ENCODE results near the gene FARP1.
"Not testable (repeated sequence)": the region's sequence is repeated elsewhere in the genome, so short reads cannot be mapped to it uniquely, and the experiment has no call there.

The FARP1 gene

DNA sequence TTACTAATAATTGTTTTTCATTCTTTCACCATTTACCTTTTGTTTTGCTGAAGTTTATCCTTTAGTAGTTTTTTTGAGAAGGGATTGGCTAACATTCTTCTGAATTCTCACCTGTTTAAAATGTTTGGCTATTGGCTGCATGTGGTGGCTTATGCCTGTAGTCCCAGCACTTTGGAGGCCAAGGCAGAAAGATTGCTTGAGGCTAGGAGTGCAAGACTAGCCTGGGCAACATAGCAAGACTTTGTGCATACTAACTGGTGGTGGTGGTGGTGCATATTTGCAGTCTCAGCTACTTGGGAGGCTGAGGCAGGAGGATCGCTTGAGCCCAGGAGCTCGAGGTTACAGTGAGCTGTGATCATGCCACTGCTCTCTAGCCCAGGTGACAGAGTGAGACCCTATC is 61.7 kb downstream of the FARP1 start:
- DNase-seq: no peak

DNA sequence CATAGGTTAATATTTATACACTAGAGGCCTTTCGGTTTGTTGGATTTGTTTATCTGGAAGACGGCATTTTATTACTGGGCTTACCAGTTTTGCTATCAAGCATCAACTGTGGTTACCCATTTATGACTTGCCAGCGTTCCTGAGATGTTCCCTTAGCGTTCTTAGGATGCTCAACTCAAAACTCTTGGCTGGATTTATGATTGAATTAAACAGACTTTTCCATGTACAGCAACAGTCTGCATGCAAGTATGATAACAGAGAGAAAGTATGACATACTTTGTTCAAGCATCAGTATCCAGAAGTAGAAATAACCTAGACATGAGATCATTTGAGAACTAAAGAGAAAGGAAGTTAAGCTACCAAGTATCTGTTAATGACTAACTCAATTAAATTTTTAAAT is 64.1 kb downstream of the FARP1 start:
- no peak for DNase-seq

DNA sequence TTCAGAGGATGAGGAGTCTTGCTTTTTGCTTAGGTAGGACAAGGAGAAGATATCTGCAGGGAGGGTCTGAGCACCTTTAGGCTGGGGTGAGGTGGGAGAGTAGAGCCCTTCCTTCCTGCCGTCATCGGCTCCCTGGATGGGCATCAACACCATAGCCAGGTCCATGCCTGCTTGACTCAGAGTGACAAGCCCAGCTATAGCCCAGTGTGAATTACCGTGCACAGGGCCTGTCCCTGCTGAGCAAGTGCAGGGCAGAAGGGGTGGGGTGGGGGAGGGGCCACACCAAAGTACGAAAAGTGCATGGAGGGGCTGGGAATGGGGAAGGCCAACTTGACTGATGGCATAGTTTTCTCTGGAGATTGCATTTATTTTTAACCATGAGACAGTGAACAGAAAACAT is 64.5 kb downstream of the FARP1 start:
- no peak for DNase-seq

DNA sequence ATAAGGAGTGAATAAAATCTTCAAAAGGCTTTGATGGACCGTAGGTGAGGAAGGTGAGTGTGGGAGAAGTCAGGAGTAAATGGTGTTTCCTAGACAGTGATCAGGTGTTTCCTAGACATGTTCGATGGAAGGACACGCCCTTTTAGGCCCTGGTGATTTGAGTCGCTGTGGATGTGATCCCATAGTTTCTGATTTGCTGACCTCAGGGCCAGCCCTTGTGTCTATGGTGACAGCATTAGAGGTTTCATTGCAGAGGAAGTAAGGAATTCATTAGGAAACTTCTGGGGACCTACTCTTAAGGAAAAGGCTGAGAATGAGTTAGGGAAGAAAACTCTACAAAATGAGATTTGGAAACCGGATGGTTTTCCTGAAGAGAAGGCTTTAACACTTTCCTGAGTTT is 65.7 kb downstream of the FARP1 start:
- DNase-seq: no peak

DNA sequence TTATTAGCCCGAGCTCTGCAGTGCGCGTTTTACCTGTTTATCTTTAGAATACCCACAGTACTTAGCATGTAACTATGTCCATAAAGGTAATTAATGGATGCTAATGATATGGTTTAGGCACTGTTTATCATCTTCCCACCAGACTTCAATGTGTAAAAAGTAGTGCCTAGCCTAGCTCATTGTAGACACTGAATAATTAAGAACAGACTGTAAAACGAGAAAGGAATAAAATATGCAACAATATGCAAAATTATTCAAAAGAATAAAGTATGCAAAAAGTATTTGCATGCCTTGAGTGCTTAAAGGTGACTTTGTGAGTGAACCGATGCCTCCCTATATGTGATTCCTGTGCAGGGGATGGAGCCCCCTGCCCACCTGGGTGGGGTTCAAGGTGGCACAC is 69.9 kb downstream of the FARP1 start:
- no peak for DNase-seq

DNA sequence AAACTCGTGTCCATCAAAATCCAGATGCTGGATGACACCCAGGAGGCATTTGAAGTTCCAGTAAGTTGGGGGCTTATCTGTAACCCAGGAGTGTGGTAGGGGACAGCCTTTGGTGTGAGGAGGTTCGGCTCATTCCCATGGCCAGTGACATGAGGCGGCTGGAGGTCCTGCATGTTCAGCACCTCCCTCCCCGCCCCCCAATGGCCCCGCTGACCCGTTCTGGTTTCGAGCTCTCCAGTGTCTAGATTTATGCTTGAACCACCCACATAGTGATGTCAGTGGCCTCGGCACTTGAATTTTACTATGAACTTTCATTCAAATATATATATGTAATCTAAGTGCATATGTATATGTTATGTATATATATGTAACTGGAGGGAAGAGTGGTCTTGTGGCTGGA is 70.5 kb downstream of the FARP1 start:
- DNase-seq: no peak

DNA sequence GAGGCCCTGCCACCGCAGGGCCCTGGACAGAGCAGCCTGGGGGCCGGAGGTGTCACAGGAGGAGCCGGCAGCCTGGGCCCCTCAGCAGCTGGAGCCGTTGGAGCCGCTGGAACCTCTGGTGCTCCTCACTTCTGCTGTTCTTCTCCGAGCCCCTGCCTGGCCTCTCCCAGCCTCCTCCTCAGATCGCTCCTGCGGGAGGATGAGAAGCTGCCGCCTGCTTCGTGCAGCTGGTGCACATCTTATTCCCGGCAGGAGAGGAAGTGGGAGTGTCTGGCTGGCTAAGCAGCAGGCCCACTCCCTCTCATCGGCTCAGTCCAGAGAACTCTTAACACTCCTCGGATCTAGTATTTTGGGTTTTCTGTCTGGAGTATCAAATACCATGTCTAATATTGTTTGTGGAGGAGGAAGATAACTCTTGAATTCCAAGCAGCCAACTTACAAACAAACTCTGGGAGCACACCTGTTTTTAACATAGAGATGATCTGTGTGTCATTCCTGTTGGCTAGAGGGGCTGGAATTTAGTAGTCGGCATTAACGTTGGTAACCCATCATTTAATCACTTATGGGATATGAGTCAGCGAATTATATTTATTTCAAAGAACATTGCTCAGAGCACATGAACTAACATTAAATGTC is 71.2 kb downstream of the FARP1 start:
- no peak for DNase-seq

DNA sequence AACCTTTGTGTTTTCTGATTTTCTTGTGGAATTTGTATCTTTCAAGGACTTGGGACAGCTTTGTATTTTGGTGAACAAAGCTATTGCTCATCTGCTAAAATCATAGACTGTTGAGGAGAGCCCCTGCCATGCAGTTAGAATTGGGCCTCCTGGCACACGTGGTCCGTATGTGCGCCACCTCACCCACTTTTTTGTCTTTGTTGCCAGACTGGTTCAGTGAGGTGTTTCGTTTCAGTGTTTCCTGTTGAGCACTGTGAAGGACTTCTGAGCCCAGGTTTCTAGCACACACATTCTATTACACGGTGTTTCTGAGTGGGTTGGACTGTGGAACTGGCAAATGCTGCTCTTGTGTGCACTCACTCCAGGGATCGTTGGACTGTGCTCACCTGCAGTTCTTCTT is 71.8 kb downstream of the FARP1 start:
- DNase-seq: no peak

DNA sequence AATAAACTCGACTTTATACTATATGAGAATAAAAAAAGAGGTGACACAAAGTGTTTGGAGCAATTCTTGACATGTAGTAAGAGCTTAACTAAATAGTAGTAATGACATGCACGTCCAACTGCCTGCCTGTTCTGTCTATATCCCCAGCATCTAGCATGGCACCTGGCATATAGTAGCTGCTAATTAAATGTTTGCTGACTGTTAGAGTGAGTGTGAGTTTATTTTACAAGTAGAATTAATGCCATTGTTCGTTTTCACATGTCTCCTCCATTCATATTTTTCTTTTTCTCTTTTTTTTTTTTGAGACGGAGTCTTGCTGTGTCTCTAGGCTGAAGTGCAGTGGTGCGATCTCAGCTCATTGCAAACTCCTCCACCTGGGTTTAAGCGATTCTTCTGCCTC is 72.6 kb downstream of the FARP1 start:
- DNase-seq: no peak

DNA sequence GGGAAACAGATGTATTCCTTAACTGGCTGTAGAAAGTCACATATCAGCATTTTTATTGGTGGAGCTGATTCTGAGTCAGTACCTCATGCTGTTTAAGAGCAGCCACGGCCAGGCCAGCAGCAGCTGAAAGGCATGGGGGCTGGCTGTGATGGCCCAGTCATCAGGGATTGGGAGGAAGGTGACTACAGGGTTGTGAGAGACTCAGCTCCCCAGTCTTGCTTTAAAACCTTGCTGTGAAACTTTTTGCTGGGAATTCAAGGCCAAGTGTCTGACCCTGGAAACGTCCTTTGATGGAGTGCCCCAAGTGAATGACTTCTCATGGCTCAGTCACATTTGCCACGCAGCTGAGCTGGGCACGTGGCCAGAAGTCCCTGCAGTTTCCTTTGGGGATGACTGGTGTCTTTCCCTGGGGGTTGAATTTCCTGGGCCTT is 73.3 kb downstream of the FARP1 start:
- DNase-seq: no peak

DNA sequence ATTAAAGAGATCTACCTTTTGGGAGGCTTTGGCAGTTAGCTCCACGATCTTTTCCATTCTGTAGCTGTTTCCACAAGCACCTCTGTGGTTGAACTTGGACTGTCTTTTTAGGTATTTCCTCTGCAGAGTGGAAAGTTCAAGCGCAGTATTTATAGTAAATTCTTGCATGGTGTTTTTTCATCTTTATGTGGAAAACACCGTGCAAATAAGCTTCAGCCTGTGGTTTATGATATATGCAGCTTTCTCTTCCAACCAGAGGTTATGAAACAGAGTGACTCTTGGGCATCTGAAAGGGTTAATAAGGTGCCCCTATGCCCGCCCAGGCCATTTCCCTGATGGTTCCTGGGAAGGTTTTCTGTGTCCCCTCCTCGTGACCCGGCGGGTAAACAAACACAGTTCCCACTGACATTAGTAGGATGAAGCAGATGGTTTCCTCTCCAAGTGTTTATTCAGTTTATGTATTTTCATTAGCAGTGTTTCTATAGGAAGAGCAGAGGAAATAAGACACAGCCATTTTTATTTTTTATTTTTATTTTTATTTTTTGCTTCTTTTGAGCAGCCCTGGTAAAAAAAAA is 73.9 kb downstream of the FARP1 start:
- DNase-seq: no peak

DNA sequence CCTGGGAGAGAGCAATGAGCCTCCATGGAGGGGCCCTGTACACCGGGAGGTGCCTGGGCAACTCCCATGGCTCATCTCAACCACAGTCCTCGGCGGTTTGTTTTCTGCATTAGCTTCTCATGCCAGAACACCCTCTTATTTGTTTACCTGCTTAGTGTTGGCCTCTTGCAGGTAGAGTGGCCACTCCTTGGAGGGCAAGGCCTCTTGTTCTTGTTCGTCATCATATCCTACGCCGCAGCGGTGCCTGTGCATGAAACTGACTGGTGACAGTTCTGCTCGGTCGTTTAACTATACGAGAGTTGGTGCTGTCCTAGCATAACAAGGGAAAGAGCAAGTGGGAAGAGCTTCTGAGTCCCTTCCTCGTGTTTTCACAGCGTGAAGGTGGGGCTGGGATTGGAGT is 74.7 kb downstream of the FARP1 start:
- no peak for DNase-seq

DNA sequence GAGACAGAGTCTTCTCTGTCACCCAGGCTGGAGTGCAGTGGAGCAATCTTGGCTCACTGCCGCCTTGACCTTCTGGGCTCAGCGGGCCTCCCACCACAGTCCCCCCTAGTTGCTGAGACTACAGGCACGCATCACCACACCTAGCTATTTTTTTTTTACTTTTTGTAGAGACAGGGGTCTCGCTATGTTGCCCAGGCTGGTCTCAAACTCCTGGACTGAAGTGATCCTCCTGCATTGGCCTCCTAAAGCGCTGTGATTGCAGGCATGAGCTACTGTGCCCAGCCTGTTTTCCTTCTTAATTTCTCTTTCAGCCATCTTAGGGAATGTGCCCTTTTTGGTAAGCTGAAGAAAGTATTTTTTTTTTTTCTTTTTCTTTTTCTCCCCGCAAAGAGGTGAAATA is 76.8 kb downstream of the FARP1 start:
- DNase-seq: no peak

DNA sequence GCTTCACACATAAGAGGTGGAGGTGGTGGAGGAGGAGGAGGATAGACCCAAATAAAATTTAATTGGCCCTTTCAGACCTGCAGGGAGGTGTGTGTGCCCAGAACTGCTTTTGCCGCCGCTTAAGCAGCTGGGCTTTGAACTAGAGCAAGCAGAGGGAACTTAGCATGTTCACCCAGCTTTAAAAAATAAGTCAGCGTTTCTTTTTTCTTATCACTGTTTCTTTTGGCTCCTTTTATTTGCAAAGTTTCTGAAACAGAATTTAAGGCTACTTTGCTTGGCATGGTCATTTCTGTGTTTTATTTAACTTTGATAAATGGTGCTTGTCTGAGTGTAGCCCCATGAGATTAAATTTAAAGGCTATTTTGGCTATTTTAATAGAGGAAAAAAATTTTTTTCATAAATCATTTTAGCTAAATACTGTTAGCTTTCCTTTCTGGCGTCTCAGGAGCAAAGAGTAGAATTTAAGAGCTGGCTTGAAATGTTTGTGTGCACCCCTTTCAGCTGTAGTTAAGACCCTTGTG is 77.4 kb downstream of the FARP1 start:
- DNase-seq: no peak

DNA sequence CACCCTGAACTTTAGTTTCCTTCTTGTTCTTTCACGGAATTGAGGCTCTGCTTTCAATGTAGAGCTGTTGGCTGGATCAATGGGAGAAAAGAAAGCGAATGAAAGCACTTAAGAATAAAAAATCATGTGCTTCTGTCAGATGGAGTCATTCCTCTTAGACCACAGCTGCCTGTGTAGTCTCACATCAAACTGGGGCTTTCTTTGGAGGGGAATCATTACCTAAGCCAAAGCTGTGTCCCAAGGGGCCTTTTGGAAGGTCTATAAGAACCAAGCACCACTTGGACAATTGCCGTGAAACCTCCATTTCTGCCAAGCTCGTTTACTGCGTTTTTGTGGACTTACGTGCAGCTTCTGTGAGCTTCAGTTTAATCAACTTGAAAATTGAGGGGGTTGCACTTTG is 78.3 kb downstream of the FARP1 start:
- DNase-seq: no peak

DNA sequence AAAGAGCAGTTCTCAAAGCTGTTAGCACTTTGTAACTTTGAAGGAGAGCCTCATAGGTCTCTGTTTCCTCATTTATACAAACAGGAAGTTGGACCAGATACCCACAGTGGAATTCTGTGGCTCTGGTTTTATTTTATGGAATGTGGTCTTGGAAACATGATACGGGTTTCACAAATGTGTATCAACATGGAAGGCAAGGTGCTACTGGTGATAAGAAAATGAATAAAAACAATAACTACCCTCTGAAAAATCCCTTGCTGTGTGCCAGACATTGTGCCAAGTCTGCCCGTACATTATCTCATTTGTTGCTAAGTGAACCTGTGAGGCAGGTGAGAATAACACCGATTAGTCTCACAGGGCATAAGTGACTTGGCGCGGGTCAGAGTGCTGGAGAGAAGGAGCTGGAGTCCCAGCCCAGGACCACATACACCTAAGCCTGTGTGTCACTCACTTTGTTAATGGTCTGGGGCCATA is 79.2 kb downstream of the FARP1 start:
- DNase-seq: no peak

DNA sequence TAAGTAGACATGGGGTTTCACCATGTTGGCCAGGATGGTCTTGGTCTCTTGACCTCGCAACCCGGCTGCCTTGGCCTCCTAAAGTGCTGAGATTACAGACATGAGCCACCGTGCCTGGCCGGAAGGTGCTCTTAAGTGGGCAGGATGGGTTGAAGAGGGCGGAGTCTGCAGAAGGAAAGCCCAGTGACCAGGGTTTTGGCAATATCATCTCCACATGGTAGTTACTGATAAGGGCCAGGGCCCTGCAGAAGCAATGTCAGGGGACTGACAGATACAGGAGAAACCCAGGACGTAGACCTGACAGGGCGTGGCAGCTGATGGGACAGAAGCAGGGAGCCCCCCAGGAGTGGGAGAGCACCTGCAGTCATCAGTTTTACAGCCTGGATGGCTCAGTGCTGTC is 79.9 kb downstream of the FARP1 start:
- no peak for DNase-seq

DNA sequence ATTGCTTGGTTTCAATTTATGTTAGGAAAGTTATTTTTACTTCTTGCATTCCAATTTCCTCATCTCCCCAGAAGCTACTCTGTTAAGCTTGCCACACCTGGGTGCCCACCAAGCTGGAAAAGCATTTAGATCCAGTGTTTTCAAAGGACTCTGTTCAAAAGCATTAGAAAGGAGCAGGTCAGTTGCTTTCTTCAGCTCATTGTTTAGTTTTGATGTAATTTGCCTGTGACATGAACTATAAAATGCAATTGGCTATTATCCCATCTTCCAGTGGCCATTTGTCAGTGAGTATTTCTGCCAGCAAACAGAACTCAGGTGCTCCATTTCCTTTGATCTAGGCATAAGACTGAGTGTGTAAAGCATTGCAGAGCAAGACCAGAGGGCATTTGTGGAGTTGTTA is 80.8 kb downstream of the FARP1 start:
- no peak for DNase-seq

DNA sequence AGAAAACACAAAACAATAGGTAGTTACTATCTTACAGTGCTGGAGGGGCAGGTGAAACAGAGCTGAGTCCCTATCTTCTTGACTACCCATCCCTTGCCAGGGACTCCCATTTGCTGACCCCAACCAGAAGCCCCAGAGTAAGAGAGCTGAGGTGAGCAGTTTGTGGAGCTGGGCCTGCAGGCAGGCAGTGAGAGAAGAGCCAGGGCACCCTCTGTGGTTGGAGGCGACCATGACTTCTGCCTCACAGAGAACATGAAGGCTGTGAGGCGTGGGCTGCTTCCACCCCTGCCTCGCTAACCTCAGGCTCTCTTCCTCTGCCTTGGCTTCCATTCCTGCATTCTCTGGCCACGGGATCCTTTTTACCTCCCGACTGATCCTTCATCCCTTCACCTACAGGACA is 81.7 kb downstream of the FARP1 start:
- no peak for DNase-seq

DNA sequence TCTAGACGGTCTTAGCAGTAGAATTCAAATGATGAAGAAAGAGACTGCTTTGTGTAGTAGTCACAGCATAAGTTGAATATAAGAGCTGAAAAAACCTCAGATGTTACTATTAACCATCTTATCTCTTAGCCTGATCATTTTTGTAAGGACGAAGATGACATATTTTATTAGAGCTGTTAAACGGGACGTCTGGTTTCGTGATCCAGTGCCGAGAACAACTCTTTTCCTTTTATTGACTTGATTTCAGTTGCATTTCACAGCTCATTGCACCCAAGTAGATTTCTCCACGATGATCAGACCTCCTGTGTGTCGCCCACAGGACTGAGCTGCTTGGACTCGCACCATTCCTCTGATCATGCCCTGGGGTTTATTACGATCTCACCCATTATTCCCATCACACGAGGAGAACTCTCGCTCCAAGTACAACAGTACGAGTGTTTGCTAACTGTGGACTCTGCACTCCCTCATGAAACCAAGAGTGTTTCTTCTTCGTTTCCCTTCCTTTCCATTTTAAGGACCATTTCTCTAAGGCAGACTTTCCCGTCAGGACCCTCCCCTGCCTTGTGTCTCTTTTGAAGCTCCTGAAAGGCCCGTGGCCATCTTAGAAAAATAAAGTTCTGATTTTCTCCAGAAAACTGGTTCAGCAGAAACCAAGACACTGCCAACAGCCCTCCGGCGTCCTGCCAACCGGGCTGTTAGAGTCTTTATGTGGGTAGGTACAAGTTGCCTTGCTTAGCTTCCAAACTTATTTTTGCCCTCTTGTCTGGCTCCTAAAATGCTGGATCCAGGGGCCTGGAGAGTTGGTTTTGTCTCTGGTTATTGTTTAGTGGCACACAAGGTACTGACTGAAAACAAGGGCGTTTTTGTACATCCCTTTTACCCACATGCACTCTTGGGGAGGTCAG is 82.4 kb downstream of the FARP1 start:
- no peak for DNase-seq

DNA sequence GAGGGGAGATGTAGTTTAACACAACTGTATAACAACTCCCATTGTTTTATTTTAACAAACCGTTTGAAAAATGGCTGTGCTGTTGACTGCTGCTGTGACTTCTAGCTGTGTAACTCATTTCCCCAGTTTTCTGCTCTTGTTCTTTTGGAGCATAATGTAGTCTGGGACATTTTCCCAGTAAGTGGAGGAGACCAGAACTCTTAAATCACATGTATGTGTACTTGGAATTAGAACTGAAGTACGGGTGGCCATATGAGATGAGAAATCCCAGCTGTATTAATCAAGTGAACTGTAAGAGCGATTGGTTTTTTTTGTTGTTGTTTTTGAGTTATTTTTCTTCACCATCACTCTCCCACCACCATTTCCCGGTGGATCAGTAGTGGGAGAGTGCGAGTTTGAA is 83.6 kb downstream of the FARP1 start:
- no peak for DNase-seq

DNA sequence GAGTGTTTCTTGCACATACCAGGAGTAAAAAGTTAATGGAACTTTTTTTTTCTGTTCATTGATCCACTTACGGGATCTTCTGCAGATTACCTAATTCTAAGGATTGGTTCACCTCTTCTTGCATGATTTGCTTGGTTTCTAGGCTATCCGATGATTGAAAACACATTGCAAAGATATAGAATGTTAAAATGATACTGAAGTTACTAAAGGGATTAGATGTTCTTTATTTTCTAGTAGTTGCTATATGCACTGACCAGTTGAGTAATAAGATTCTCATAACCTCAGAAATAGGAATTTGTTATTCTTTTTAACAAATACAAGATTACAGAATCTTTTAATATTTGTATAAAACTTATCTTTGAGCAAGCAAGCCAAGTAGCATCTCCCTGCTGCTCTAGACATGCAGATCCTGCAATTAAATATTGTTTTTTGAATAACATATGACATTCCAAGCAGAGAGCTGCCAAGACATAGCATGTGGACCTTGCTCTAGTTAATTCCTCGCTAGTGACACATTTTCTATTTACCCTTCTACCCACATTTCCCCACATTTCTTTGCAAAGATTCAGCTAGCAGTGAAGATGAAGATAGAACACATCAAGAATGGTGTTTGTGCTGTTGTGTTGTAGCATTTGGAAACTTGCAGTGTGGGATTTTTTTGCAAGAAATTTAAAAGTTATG is 85.9 kb downstream of the FARP1 start:
- DNase-seq: no peak

DNA sequence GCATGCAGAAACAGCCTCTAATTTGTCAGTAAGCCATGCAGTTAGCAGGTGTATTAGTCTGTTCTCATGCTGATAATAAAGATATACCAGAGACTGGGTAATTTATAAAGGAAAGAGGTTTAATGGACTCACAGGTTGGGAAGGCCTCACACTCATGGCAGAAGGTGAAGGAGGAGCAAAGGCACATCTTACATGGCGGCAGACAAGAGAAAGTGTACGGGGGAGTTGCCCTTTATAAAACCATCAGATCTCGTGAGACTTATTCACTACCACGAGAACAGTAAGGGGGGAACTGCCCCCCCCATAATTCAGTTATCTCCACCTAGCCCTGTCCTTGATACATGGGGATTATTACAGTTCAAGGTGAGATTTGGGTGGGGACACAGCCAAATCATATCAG is 87.9 kb downstream of the FARP1 start:
- not testable (repeated sequence) for DNase-seq

Data from GDM1 (cell line).